Raji (cell line): ENCODE measurements around the gene ARRB1.

ENCODE experiments used
- POLR2A ChIP-seq: IDR thresholded peaks from 2 replicates; pipeline ENCODE4 v1.6.1; 2011; ENCODE audit warnings: low read depth, low read length, control low read depth; ENCODE audit not compliant: insufficient read depth

The ARRB1 gene

GRCh38 chr11:75334976-75335375 lies 16.5 kb downstream of the ARRB1 start:
- no peak for TF ChIP-seq POLR2A

- TF ChIP-seq POLR2A, result no peak
These were observed 17.0 kb downstream of the ARRB1 start for GRCh38 chr11:75334402-75334891.

GRCh38 chr11:75333807-75334140 lies 17.7 kb downstream of the ARRB1 start:
- TF ChIP-seq POLR2A, result no peak

GRCh38 chr11:75333022-75333806 lies 18.2 kb downstream of the ARRB1 start:
- TF ChIP-seq POLR2A, result no peak

GRCh38 chr11:75330291-75330690 lies 21.2 kb downstream of the ARRB1 start:
- no peak for TF ChIP-seq POLR2A

- no peak for TF ChIP-seq POLR2A
These were observed 22.8 kb downstream of the ARRB1 start for GRCh38 chr11:75328426-75329277.

- no peak for TF ChIP-seq POLR2A
These were observed 25.0 kb downstream of the ARRB1 start for GRCh38 chr11:75326439-75326810.

- TF ChIP-seq POLR2A, result no peak
These were observed 25.6 kb downstream of the ARRB1 start for GRCh38 chr11:75325713-75326438.

- TF ChIP-seq POLR2A, result no peak
These were observed 26.7 kb downstream of the ARRB1 start for GRCh38 chr11:75324740-75325139.

GRCh38 chr11:75324189-75324588 lies 27.3 kb downstream of the ARRB1 start:
- TF ChIP-seq POLR2A, result no peak

- TF ChIP-seq POLR2A, result no peak
These were observed 27.9 kb downstream of the ARRB1 start for GRCh38 chr11:75323609-75324008.

GRCh38 chr11:75320643-75321042 lies 30.8 kb downstream of the ARRB1 start:
- no peak for TF ChIP-seq POLR2A

GRCh38 chr11:75320046-75320618 lies 31.3 kb downstream of the ARRB1 start:
- no peak for TF ChIP-seq POLR2A

- TF ChIP-seq POLR2A, result no peak
These were observed 32.2 kb downstream of the ARRB1 start for GRCh38 chr11:75319035-75319877.
